HepG2 (cell line): Measurements from ENCODE around the gene HYAL1. TPM values are rescaled to one million over a fixed set of nuclear protein-coding genes. Genes with fewer than 3 reads are reported as not detected.
A peak's percentile ranks its signal among the peaks of the same experiment; 100 is the strongest.

Experiments
- ARID3A ChIP-seq: IDR thresholded peaks from 2 replicates; pipeline ENCODE4 v1.6.1; 2012; ENCODE audit warnings: low read depth, low read length, improper control_type of control experiment
- CHD4 ChIP-seq: fragments of 200-600 bp; sonication (generic); IDR thresholded peaks from 2 replicates; pipeline ENCODE4 v1.7.0; 2017; ENCODE audit warnings: mild to moderate bottlenecking, low read length, borderline replicate concordance
- FOSL1 ChIP-seq: sonication (generic); formaldehyde crosslinking; IDR thresholded peaks from 2 replicates; pipeline ENCODE4 v1.9.0; 2021; ENCODE audit warnings: missing genetic modification reagents, borderline replicate concordance
- GABPA ChIP-seq, 2 experiments: IDR thresholded peaks; 2 replicates each; pipeline ENCODE4 v1.6.1; 2011 to 2016; ENCODE audit warnings: low read depth in 2 of 2, low read length in 1 of 2, missing biosample characterization in 1 of 2, missing genetic modification characterization in 1 of 2
- HNF4A ChIP-seq: sonication (generic); formaldehyde crosslinking; IDR thresholded peaks from 2 replicates; pipeline ENCODE4 v1.4.0; 2020; ENCODE audit warnings: missing genetic modification reagents
- HOXA9 ChIP-seq: sonication (generic); formaldehyde crosslinking; IDR thresholded peaks from 2 replicates; pipeline ENCODE4 v1.8.1; 2022; ENCODE audit warnings: missing genetic modification reagents, mild to moderate bottlenecking, moderate library complexity, borderline replicate concordance
- MAF1 ChIP-seq: sonication (generic); formaldehyde crosslinking; IDR thresholded peaks from 2 replicates; pipeline ENCODE4 v1.5.0; 2020; ENCODE audit warnings: missing genetic modification reagents, borderline replicate concordance
- MZF1 ChIP-seq: sonication (generic); formaldehyde crosslinking; IDR thresholded peaks from 2 replicates; pipeline ENCODE4 v1.8.1; 2023; ENCODE audit warnings: mild to moderate bottlenecking, missing genetic modification reagents, borderline replicate concordance
- NFYC ChIP-seq: IDR thresholded peaks from 2 replicates; pipeline ENCODE4 v1.6.1; 2016; ENCODE audit warnings: missing genetic modification reagents, missing compliant biosample characterization
- NRL ChIP-seq: sonication (generic); formaldehyde crosslinking; IDR thresholded peaks from 2 replicates; pipeline ENCODE4 v1.5.0; 2020; ENCODE audit warnings: missing genetic modification reagents, mild to moderate bottlenecking, moderate library complexity, borderline replicate concordance
- PATZ1 ChIP-seq: sonication (generic); formaldehyde crosslinking; IDR thresholded peaks from 2 replicates; pipeline ENCODE4 v1.4.0; 2020; ENCODE audit warnings: missing genetic modification reagents
- PRMT3 ChIP-seq: sonication (generic); formaldehyde crosslinking; IDR thresholded peaks from 2 replicates; pipeline ENCODE4 v1.8.1; 2022; ENCODE audit warnings: low read depth, mild to moderate bottlenecking, moderate library complexity, missing genetic modification reagents, borderline replicate concordance
- RBM39 ChIP-seq: fragments of 200-400 bp; formaldehyde crosslinking; IDR thresholded peaks from one replicate; pipeline ENCODE4 v1.6.1; 2018; ENCODE audit warnings: antibody characterized with exemption, mild to moderate bottlenecking, low read depth, low read length; ENCODE audit not compliant: poor library complexity, severe bottlenecking
- SALL1 ChIP-seq: sonication (generic); formaldehyde crosslinking; IDR thresholded peaks from 2 replicates; pipeline ENCODE4 v1.8.0; 2022; ENCODE audit warnings: mild to moderate bottlenecking, missing genetic modification reagents
- SIN3A ChIP-seq: IDR thresholded peaks from 2 replicates; pipeline ENCODE4 v1.6.1; 2011; ENCODE audit warnings: low read depth, mild to moderate bottlenecking, control low read depth, low read length, borderline replicate concordance
- SOX6 ChIP-seq, 2 experiments: fragments of 450-650 bp in 1 of 2; sonication (generic) in 1 of 2; formaldehyde crosslinking in 1 of 2; IDR thresholded peaks; 2 replicates each; pipeline versions ENCODE4 v1.4.0 to v1.6.1; 2017 to 2020; ENCODE audit warnings: antibody characterized with exemption in 1 of 2, mild to moderate bottlenecking in 1 of 2, missing genetic modification reagents in 1 of 2
- SP1 ChIP-seq, 2 experiments: fragments of 450-650 bp in 1 of 2; sonication (generic) in 1 of 2; formaldehyde crosslinking in 1 of 2; IDR thresholded peaks; 2 replicates each; pipeline versions ENCODE4 v1.4.0 to v1.6.1; 2016 to 2020; ENCODE audit warnings: missing genetic modification reagents in 1 of 2
- TAF15 ChIP-seq: fragments of 200-400 bp; formaldehyde crosslinking; IDR thresholded peaks from one replicate; pipeline ENCODE4 v1.6.1; 2018; ENCODE audit warnings: mild to moderate bottlenecking, low read depth, low read length; ENCODE audit not compliant: poor library complexity, severe bottlenecking
- ZFAT ChIP-seq: sonication (generic); formaldehyde crosslinking; conservative IDR thresholded peaks from 2 replicates; pipeline ENCODE4 v1.8.1; 2023; ENCODE audit warnings: missing genetic modification reagents, inconsistent platforms
- ZNF101 ChIP-seq: sonication (generic); formaldehyde crosslinking; IDR thresholded peaks from 2 replicates; pipeline ENCODE4 v1.4.0; 2020; ENCODE audit warnings: mild to moderate bottlenecking, low read depth, missing genetic modification reagents, borderline replicate concordance
- ZNF12 ChIP-seq: sonication (generic); formaldehyde crosslinking; IDR thresholded peaks from 2 replicates; pipeline ENCODE4 v1.5.0; 2020; ENCODE audit warnings: missing genetic modification reagents
- ZNF382 ChIP-seq: sonication (generic); formaldehyde crosslinking; IDR thresholded peaks from 2 replicates; pipeline ENCODE4 v1.5.0; 2020; ENCODE audit warnings: missing genetic modification reagents, mild to moderate bottlenecking, borderline replicate concordance
- polyA plus RNA-seq, 8 experiments: library from polyadenylated mRNA; depleted of rRNA in 3 of 8; stranded (reverse) in 7 of 8; unstranded in 1 of 8; fragments of >200 nt; fragmentation: Illumina TruSeq in 4 of 8; extraction: Trizol in 4 of 8; gene quantifications; 2 replicates each; pipeline versions ENCODE4 v1.2.1 to v1.2.3, GENCODE V29; 2011 to 2016; ENCODE audit warnings: low read depth in 4 of 8, missing spikeins in 1 of 8, mixed read lengths in 1 of 8; ENCODE audit not compliant: insufficient read depth in 1 of 8
- total RNA-seq, 5 experiments: library from RNA; depleted of rRNA; stranded (reverse); fragments of >200 nt; fragmentation: Illumina TruSeq; extraction: Trizol; gene quantifications; 2 replicates each; pipeline ENCODE4 v1.2.3, GENCODE V29; 2016; ENCODE audit warnings: low read depth in 1 of 5
- TF ChIP-seq, protein P1 (sequence below), 2 experiments: sonication (generic) in 1 of 2; formaldehyde crosslinking in 1 of 2; IDR thresholded peaks; 2 replicates each; pipeline versions ENCODE4 v1.4.0 to v1.6.1; 2018 to 2020; ENCODE audit warnings: missing genetic modification reagents in 2 of 2, borderline replicate concordance in 1 of 2, low read depth in 1 of 2, mild to moderate bottlenecking in 1 of 2, missing biosample characterization in 1 of 2

HYAL1 gene
- total and polyA plus RNA-seq, 2 of the 13 experiments (the other 11 are each of a cell fraction or from before 2014, with no cell fraction given): 76.5 to 193 TPM

DNA sequence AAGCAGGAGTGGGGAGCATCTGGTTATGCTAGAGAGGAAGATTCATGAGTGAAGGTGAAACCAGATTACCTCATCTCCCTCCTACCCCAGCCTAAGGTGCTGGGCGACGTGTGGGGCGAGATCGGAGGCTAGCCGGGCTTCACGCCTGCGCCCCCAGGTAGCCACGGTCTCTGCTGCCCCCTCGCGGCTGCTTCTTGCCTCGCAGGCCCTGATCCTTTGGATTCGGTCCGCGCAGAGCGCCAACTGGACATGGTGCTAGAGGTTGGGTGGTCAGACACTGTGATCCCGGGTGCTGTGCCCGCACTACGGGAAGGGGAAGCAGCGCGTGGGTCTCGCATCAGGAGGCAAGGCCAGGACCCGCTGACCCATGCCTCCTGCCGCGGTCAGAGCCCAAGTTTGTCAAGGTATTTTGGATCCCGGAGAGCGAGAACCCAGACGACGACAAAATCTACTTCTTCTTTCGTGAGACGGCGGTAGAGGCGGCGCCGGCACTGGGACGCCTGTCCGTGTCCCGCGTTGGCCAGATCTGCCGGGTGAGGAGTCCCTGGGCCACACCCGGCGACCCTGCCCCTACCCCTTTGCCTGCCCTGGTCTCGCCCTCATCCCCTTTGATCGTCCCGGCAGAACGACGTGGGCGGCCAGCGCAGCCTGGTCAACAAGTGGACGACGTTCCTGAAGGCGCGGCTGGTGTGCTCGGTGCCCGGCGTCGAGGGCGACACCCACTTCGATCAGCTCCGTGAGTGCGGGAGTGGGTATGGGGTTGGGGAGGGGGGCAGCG lies 30.3 kb downstream of the HYAL1 start (continued):
- TF ChIP-seq PATZ1: peak; percentile 91
- no peak for TF ChIP-seq ARID3A
- TF ChIP-seq HNF4A (CRISPR knock-in tag): no peak
- TF ChIP-seq MZF1 (CRISPR knock-in tag): no peak
- no peak for TF ChIP-seq ZFAT (CRISPR knock-in tag)
- no peak for TF ChIP-seq SIN3A
- TF ChIP-seq SP1 (IDR thresholded peaks at IDR 0.05): no peak
- peak; percentile 40; the same call in 1 of the 2 replicates for TF ChIP-seq SP1 (CRISPR knock-in tag; IDR thresholded peaks at IDR 0.05)
- peak; percentile 79 for TF ChIP-seq SALL1
- TF ChIP-seq NRL (CRISPR knock-in tag): no peak
- no peak for TF ChIP-seq NFYC (CRISPR knock-in tag)
- no peak for TF ChIP-seq TAF15
- TF ChIP-seq FOSL1 (CRISPR knock-in tag): no peak
- no peak for TF ChIP-seq ZNF101 (CRISPR knock-in tag)
- no peak for TF ChIP-seq GABPA (IDR thresholded peaks at IDR 0.05; ENCODE audit: low read depth, low read length)
- peak; percentile 45; the same call in 1 of the 2 replicates for TF ChIP-seq GABPA (CRISPR knock-in tag; IDR thresholded peaks at IDR 0.05; ENCODE audit: low read depth)
- TF ChIP-seq CHD4: no peak
- TF ChIP-seq MAF1 (CRISPR knock-in tag): no peak
- TF ChIP-seq, protein P1, sequence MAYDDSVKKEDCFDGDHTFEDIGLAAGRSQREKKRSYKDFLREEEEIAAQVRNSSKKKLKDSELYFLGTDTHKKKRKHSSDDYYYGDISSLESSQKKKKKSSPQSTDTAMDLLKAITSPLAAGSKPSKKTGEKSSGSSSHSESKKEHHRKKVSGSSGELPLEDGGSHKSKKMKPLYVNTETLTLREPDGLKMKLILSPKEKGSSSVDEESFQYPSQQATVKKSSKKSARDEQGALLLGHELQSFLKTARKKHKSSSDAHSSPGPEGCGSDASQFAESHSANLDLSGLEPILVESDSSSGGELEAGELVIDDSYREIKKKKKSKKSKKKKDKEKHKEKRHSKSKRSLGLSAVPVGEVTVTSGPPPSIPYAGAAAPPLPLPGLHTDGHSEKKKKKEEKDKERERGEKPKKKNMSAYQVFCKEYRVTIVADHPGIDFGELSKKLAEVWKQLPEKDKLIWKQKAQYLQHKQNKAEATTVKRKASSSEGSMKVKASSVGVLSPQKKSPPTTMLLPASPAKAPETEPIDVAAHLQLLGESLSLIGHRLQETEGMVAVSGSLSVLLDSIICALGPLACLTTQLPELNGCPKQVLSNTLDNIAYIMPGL (CRISPR knock-in tag; IDR thresholded peaks at IDR 0.05; ENCODE audit: borderline replicate concordance in 1 of 2, low read depth in 1 of 2): peak; percentile 66 to 76; a peak in 3 of 4 replicates
- no peak for TF ChIP-seq SOX6 (IDR thresholded peaks at IDR 0.05)
- peak; percentile 45; the same call in 1 of the 2 replicates for TF ChIP-seq SOX6 (CRISPR knock-in tag; IDR thresholded peaks at IDR 0.05)
- no peak for TF ChIP-seq HOXA9
- TF ChIP-seq RBM39: no peak
- TF ChIP-seq ZNF12: no peak
- TF ChIP-seq ZNF382 (CRISPR knock-in tag): no peak
- no peak for TF ChIP-seq PRMT3 (CRISPR knock-in tag)
